Stimulated activated CD4-positive, alpha-beta T cell treated with anti-CD3 and anti-CD28 coated beads, TNF-alpha, amount 100 ng/mL, for 24 hours (primary cell): ENCODE results near the gene IST1.

ENCODE experiments used
- DNase-seq, 3 experiments: peaks; one replicate each; pipeline ENCODE4 v3.0.0-alpha.2; 2020; ENCODE audit warnings: low read depth in 3 of 3

IST1 gene

DNA sequence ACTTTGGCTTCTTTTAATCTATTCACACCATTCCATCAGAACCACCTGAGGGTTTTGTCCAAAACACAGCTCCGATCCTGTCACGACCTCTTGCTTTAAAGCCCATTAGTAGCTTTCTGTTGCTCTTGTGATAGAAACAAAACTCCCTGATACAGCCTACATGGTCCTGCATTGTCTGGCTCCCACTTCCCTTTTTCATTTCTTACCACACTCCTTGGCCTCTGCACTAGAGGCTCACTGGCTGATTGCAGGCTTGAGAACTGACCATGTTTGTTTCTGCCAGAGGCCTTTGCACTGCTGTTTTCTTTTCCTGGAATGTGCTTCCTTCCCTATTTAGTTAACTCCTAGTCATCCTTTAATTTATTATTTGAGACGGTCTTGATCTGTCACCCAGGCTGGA is 23.7 kb downstream of the IST1 start:
- no peak for DNase-seq

DNA sequence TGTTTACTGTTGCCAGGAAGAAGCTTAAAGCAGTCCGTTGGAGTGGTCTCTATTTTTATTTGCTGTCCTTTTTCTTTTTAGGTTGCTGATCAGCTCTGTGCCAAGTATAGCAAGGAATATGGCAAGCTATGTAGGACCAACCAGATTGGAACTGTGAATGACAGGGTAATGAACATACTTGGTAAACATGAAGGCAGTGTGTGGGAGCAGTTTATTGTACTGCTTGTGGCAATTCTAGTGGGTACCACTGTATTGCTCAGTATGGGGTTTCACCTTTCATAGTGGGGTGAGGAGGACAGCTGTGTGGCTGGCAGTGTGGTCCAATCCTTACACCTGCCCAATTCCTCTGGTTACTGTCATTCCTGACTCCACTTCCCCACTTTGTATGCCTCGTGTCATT is 25.3 kb downstream of the IST1 start:
- no peak for DNase-seq

GRCh38 chr16:71923941-71924690 is 28.8 kb downstream of the IST1 start:
- no peak for DNase-seq

DNA sequence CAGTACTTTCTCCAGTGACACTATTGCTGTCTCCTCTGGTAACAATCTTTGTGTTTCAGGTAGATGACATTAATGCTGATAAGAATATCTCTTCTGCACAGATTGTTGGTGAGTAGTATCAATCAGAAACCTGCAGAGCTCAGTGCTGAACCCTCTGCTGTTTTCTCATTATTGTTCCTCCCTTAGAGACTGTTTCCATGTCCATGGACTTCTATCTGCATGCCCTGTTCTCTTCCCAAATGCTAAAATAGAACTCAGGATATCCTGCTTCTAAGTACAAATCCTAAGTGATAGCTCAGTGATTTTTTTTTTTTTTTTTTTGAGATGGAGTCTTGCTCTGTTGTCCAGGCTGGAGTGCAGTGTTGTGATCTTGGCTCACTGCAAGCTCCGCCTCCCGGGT is 29.4 kb downstream of the IST1 start:
- no peak for DNase-seq

DNA sequence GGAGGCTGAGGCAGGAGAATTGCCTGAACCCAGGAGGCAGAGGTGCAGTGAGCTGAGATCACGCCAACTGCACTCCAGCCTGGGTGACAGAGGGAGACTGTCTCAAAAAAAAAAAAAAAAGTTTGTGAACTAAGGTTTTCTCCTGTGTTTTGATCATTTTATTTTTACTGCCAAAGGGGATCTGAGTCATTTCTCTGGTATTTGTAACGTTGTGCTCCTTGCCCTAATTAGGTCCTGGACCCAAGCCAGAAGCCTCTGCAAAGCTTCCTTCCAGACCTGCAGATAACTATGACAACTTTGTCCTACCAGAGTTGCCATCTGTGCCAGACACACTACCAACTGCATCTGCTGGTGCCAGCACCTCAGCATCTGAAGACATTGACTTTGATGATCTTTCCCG is 32.1 kb downstream of the IST1 start:
- no peak for DNase-seq

GRCh38 chr16:71927787-71928186 is 32.5 kb downstream of the IST1 start:
- no peak for DNase-seq

DNA sequence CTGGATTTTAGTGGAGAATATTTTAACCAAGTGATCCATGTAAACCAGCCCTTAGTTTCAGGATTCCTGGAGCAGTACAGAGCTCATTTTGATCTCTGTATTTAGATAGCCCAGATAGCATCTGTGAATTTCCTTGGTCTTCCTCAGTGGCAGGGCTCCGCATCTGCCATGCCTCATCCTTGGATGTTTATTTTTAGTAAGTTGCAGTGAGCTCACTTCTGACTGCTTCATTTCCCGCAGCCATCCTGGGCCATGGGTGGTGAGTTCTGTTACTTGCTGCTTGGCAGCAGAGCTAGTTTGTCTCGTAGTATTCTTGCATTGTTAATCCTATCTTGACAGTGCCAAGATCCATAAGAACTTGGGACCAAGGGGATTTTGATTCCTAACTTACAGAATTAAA is 33.7 kb downstream of the IST1 start:
- no peak for DNase-seq

- DNase-seq, result no peak
Measured at GRCh38 chr16:71930013-71930563, 34.8 kb downstream of the IST1 start.

- DNase-seq, result no peak
Measured at GRCh38 chr16:71931001-71931400, 35.7 kb downstream of the IST1 start.

DNA sequence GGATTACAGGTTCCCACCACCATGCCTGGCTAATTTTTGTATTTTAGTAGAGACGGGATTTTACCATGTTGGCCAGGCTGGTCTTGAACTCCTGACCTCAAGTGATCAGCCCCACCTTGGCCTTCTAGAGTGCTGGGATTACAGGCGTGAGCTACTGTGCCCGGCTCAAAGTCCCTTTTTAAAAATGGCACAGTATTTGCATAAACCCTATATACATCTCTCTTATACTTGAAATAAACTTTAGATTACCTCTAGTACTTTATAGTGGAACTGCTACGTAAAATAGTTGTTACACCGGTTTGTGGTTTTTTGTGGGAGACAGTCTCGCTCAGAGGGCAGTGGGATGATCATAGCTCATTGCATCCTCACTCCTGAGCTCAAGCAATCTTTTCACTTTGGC is 36.3 kb downstream of the IST1 start:
- no peak for DNase-seq

- no peak for DNase-seq
Measured at GRCh38 chr16:71933017-71933416, 37.7 kb downstream of the IST1 start.

- no peak for DNase-seq
Measured at GRCh38 chr16:71933913-71934695, 38.8 kb downstream of the IST1 start.

- DNase-seq, result no peak
Measured at GRCh38 chr16:71937868-71938510, 42.7 kb downstream of the IST1 start.

DNA sequence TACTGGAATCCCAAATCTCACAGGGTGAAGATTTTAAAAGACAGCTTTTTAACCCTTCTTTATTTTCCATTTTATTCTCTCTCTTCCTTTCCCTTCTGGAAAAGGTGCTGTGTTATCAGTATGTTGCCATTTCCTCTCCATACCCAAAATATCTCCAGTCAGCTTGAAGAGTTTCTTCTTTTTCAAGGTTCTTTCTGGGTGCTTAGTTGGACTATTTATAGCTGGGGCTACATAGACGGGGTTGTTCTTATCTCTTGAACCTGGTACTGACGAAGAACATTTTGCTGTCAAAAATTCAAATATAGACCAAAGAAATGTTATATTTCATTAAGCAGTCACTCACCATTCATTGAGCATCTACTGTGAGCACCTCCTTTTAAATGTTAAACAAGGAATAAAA is 48.6 kb downstream of the IST1 start:
- DNase-seq, result no peak

GRCh38 chr16:71945616-71946015 is 50.3 kb downstream of the IST1 start:
- no peak for DNase-seq

DNA sequence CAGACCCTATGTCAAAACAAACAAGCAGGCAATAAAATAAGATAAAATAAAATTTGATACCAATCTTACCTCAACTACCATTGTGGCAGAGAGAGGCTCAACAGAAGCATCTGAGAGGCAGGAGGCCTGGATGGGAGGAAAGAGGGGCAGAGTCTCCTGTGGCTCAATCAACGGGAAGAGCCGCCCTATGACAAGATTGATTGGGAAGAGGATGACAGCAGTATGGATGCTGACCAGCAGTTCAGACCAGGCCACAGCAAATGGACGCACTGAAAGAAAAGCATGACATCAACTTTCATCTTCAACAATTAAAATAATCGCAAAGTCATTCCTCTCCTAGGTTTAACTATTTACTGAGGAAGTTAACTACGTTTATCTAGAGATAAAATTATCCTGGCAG is 57.5 kb downstream of the IST1 start:
- no peak for DNase-seq

- DNase-seq, result no peak
Measured at GRCh38 chr16:71954180-71954579, 58.8 kb downstream of the IST1 start.

GRCh38 chr16:71954699-71955195 is 59.4 kb downstream of the IST1 start:
- DNase-seq, result no peak

DNA sequence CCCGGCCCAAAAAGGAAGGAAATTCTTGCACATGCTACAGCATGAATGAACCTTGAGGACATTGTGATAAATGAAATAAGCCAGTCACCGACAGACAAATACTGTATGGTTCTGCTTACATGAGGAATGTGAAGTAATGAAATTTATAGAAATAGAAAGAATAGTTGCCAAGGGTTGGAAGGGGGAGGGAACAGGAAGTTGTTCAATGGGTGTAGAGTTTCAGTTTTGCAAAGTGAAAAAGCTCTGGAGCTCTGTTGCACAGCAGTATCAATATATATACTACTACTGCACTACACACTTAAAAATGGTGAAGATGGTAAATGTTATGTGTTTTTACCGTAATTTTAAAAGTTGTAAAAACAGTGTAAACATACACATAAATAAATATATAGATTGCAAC is 61.2 kb downstream of the IST1 start:
- DNase-seq, result no peak

GRCh38 chr16:71961066-71962039 is 66.0 kb downstream of the IST1 start:
- peak; percentile 61 to 81 (median 69) for DNase-seq
